ENCODE data around the gene DPP6.

DPP6 gene

GRCh38 chr7:154783281-154783909 is 731.2 kb downstream of the DPP6 start:
- no peak for DNase-seq

- DNase-seq: no peak
Measured at GRCh38 chr7:154785898-154786297, 733.7 kb downstream of the DPP6 start.

- DNase-seq: peak; percentile 6
Measured at GRCh38 chr7:154789404-154789803, 737.2 kb downstream of the DPP6 start.

- no peak for DNase-seq
Measured at GRCh38 chr7:154791611-154792010, 739.4 kb downstream of the DPP6 start.

GRCh38 chr7:154792436-154793055 is 740.3 kb downstream of the DPP6 start:
- DNase-seq: no peak

GRCh38 chr7:154794147-154794780 is 742.1 kb downstream of the DPP6 start:
- peak; percentile 47 for DNase-seq

- no peak for DNase-seq
Measured at GRCh38 chr7:154795014-154795413, 742.8 kb downstream of the DPP6 start.

- no peak for DNase-seq
Measured at GRCh38 chr7:154795437-154795836, 743.2 kb downstream of the DPP6 start.

GRCh38 chr7:154804449-154804848 is 752.3 kb downstream of the DPP6 start:
- DNase-seq: no peak

GRCh38 chr7:154812027-154812426 is 759.8 kb downstream of the DPP6 start:
- DNase-seq: no peak

GRCh38 chr7:154817224-154817896 is 765.2 kb downstream of the DPP6 start:
- no peak for DNase-seq

- no peak for DNase-seq
Measured at GRCh38 chr7:154827007-154827406, 774.8 kb downstream of the DPP6 start.

- peak; percentile 15 for DNase-seq
Measured at GRCh38 chr7:154832557-154833138, 780.5 kb downstream of the DPP6 start.

GRCh38 chr7:154836021-154836448 is 783.8 kb downstream of the DPP6 start:
- DNase-seq: no peak

GRCh38 chr7:154837087-154837486 is 784.9 kb downstream of the DPP6 start:
- no peak for DNase-seq

- no peak for DNase-seq
Measured at GRCh38 chr7:154837622-154838021, 785.4 kb downstream of the DPP6 start.

- DNase-seq: no peak
Measured at GRCh38 chr7:154840086-154840485, 787.9 kb downstream of the DPP6 start.

- peak; percentile 10 for DNase-seq
Measured at GRCh38 chr7:154841731-154842331, 789.6 kb downstream of the DPP6 start.

GRCh38 chr7:154842591-154842990 is 790.4 kb downstream of the DPP6 start:
- DNase-seq: peak; percentile 3

- no peak for DNase-seq
Measured at GRCh38 chr7:154843670-154844237, 791.6 kb downstream of the DPP6 start.

- no peak for DNase-seq
Measured at GRCh38 chr7:154844499-154844898, 792.3 kb downstream of the DPP6 start.

GRCh38 chr7:154844955-154845354 is 792.8 kb downstream of the DPP6 start:
- no peak for DNase-seq

- DNase-seq: no peak
Measured at GRCh38 chr7:154848464-154848863, 796.3 kb downstream of the DPP6 start.
